Activated T-cell treated with anti-CD3 and anti-CD28 coated beads, Interleukin-2, amount 50 U/mL, for 48 hours (primary cell): ENCODE results near the gene IPO4.

Source experiments
- DNase-seq, 2 experiments: peaks; one replicate each; pipeline ENCODE4 v3.0.0-alpha.2; 2020

The IPO4 gene

DNA sequence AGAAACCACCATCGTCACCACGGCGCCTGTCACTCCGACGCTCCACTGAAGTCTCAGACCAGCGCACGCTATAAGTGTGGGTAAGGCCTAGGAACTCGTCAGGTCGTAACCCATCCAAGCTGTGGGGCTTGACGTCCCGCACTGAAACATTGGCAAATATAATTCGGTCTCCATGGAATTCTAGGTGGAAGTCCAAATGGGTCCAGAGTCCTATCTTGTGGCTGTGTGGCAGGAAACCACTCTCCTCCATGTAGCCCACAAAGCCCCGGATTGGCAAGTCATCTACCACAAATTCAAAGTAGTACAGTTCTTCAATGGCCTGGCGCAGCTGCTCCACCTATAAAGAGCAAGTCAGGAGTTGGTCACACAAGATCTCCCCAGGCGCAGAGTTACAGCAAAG is 4.3 kb upstream of the IPO4 start:
- DNase-seq = no peak

- no peak for DNase-seq
These were observed 1.8 kb upstream of the IPO4 start for GRCh38 chr14:24190416-24190815.

GRCh38 chr14:24189460-24189859 is 844 bp upstream of the IPO4 start:
- no peak for DNase-seq

DNA sequence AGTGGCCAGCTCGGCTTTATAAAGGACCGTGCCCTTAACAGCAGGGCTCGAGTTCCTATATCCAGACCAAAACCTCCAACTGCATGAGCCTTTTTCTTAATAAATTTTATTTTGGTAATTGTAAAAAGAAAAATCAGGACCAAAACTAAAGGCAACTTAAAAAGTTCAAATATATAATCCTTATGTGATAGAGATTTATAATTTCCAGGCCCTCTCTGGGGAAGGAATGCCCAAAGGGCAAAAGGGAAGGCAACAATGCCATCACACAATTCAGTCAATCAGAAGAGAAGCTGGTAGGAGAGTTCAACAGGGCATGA is 401 bp upstream of the IPO4 start:
- DNase-seq = no peak

GRCh38 chr14:24187539-24187915 is 1.1 kb downstream of the IPO4 start:
- no peak for DNase-seq

DNA sequence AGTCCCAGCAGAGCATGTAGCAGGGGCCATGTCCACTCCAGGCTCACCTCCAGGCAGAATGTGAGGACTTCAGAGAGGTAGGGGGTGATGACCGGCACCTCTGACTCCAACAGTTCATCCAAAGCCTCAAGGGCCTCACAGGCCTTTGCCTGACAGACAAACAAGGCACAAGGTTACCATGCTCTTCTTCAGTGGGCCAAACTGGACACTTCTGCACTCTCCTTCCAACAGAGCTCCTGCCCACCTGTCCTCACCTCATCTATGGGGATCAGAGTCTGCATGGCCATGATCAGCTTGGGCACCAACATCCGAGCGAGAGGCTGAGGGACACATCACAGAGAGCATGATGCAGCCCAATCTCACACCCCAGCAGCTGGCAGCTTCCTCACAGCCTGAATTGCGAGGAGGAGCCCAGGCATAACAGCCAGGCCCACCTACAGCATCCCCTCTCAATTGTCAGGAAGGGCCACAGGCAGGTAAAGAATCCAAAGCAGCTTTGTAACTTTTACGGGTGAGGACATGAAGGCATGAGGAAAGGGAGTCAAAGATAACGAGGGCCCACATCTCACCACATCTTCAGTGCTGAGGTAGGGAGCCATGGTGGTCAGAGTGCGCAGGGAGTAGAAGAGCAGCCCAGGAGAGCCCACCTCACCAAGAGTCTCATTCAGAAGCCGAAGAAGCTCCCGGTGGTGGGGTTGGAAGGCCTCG is 1.6 kb downstream of the IPO4 start:
- DNase-seq = no peak

GRCh38 chr14:24185741-24186140 is 2.9 kb downstream of the IPO4 start:
- DNase-seq = no peak

GRCh38 chr14:24185026-24185425 is 3.6 kb downstream of the IPO4 start:
- no peak for DNase-seq

GRCh38 chr14:24184104-24184970 is 4.3 kb downstream of the IPO4 start:
- DNase-seq = no peak

GRCh38 chr14:24183014-24183481 is 5.6 kb downstream of the IPO4 start:
- no peak for DNase-seq

DNA sequence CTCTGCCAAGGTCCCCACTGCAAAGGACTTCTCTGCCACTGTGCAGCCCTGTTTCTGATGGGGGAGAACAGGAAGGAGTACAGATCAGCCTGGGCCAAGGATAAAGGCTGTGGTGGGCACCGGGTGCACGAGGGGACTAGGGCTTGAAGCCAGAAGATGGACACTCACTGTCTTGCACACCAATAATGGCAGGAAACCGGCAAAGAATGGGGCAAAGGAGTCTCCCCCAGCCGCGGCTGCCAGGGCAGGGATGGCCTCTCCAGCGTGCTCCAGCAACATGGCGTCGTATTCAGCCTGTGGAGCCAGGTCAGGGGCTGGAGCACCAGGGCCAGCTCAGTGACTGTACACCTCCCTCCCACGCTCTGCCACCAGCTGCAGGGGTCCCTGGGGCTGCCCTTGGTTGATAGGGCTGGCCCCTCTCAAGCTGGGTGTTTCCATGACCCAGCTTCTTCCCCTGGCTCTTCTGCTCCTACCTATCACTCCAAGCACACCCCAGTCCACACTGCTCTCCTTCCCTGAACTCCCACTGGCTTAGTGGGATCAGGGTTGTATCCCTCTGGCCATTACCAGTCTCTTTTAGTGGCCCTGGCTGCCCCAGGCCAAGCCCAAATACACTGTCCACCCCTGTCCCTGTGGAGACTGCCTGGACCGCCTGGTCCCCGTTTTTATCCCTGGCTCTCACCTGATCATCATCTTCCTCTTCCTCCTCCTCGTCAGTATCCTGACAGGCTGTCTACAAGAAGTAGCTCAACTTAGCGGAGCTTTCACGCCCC is 6.3 kb downstream of the IPO4 start:
- no peak for DNase-seq

DNA sequence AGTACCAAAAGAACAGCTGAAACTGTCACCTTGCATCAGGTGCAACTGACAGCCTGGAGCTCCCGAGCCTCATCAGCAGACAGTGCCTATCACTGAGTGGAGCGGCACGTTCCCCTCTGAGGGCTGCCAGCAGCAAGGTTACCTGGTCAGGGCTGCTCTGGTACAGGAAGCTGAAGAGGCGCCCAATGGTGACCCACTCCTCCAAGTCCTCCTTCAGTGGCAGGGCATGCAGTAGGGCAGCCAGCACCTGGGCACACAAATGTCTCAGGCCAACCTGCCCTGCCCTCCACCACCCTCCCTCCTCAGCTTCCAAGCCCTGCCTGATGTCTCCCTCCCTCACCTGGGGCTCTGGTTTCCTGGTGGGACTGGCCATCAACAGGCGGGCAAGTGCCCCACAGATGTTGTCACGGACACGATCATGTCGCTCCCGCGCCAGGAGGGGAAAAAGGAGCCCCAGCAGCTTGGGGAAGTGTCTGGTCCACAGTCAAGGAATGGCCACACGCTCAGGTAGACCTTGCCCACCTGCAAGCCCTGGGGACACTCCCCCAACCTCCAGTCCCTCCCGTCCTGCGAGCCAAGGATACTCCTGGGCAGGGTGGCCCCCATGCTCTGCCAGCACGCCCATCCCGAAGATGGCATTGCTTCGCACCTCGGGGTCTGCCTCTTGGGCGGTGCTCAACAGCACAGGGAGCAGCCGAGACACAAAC is 7.1 kb downstream of the IPO4 start:
- no peak for DNase-seq

- DNase-seq = no peak
These were observed 8.4 kb downstream of the IPO4 start for GRCh38 chr14:24179961-24180796.

- DNase-seq = no peak
These were observed 9.2 kb downstream of the IPO4 start for GRCh38 chr14:24179294-24179960.

DNA sequence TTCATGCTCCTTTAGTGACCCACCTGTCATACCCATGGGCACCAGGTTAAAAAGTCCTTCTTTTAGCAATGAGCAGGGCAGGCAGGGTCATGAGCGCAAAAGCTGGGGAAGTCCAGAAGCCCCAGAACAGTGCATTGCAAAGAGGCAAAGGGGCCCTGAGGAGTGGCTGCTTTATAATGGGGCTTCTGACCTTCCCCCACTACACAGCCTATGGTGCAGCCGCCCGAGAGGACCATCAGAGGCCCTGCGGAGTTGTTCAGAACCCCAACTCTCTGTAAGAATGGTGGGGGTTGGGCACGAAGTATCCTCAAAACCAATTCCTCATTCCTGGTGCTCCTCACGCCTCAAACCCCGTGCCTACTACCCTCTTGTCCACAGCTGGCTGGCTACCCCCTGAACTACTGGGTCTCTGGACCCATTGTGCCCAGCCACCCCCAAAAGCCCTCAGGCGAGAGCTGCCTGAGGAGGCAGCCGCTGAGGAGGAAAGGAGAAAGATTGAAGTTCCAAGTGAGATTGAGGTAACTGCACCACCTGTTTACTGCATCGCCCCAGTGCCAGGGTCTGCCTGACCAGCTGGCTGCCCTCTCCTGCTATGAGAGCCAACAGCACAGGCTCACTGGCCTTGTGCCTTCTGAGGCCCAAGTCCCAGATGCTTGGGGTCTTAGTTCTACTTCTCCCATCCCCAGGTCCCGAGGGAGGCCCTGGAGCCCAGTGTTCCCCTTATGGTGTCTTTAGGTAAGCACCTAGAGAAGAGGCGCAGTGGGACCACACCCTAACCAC is 10.0 kb downstream of the IPO4 start:
- DNase-seq = no peak

GRCh38 chr14:24177891-24178290 is 10.7 kb downstream of the IPO4 start:
- DNase-seq = no peak

GRCh38 chr14:24177041-24177825 is 11.4 kb downstream of the IPO4 start:
- DNase-seq = no peak

GRCh38 chr14:24176599-24176998 is 12.0 kb downstream of the IPO4 start:
- DNase-seq = no peak

- no peak for DNase-seq
These were observed 15.7 kb downstream of the IPO4 start for GRCh38 chr14:24172871-24173281.
